Endothelial cell of umbilical vein (primary cell): ENCODE measurements around the gene CBFA2T3. TPM values are rescaled to one million over a fixed set of nuclear protein-coding genes. Genes with fewer than 3 reads are reported as not detected.

Experiments
- BruUV-seq: library from RNA; stranded (reverse); fragments of 400-500 nt; replicated peaks from 2 replicates; lab custom pipeline; 2021; lab: Mats Ljungman, UMichigan
- CTCF ChIA-PET: fragments of 300-600, 350-600 bp; sonication (Branson Sonifier 250); formaldehyde crosslinking; loops from one replicate; lab custom pipeline; 2021; ENCODE audit warnings: antibody characterized with exemption, inconsistent platforms; lab: Charles Lee
- POLR2A ChIA-PET: fragments of 300-600, 350-600 bp; sonication (Branson Sonifier 250); formaldehyde crosslinking; loops from one replicate; lab custom pipeline; 2021; ENCODE audit warnings: antibody characterized with exemption, inconsistent platforms; lab: Charles Lee
- DNase-seq: peaks from one replicate; pipeline ENCODE4 v3.0.0-alpha.2; 2011; ENCODE audit warnings: low read depth, low spot score
- FAIRE-seq: peaks from 2 replicates; lab custom pipeline; 2011; peaks lifted over from hg19 to GRCh38; lab: Jason Lieb, UNC
- H2AFZ ChIP-seq: 2 replicates; pipeline ENCODE4 v1.6.0; 2012; ENCODE audit warnings: low read depth, low read length, control low read depth, inconsistent platforms
- H3K27ac ChIP-seq: 2 replicates; pipeline ENCODE4 v1.5.1; 2011; ENCODE audit warnings: low read depth, mild to moderate bottlenecking, control low read depth, low read length, moderate library complexity; ENCODE audit not compliant: insufficient read depth
- H3K27me3 ChIP-seq, 2 experiments: 2 replicates each; pipeline versions ENCODE4 v1.6.0 to v1.6.1; 2011; ENCODE audit warnings: low read length in 2 of 2, mixed read lengths in 1 of 2; ENCODE audit not compliant: control insufficient read depth in 2 of 2, insufficient read depth in 2 of 2
- H3K36me3 ChIP-seq, 2 experiments: 2 replicates in 1 of 2; 3 replicates in 1 of 2; pipeline ENCODE4 v1.5.1; 2011; ENCODE audit warnings: low read length in 2 of 2, mild to moderate bottlenecking in 1 of 2, moderate library complexity in 1 of 2; ENCODE audit not compliant: control insufficient read depth in 2 of 2, insufficient read depth in 2 of 2; ENCODE audit errors: extremely low read depth in 1 of 2
- H3K4me1 ChIP-seq: 3 replicates; pipeline ENCODE4 v1.5.1; 2011; ENCODE audit warnings: mild to moderate bottlenecking, low read length; ENCODE audit not compliant: control insufficient read depth, insufficient read depth; ENCODE audit errors: extremely low read depth
- H3K4me2 ChIP-seq: 2 replicates; pipeline ENCODE4 v1.6.1; 2011; ENCODE audit warnings: low read length, control low read depth, mixed read lengths; ENCODE audit not compliant: insufficient read depth
- H3K4me3 ChIP-seq, 3 experiments: fragments of 200-600 bp in 1 of 3; sonication (generic), shearing (Covaris generic) in 1 of 3; replicated peaks in 1 of 3; 2 replicates each; pipeline ENCODE4 v1.5.1; 2011 to 2016; ENCODE audit warnings: control low read depth in 3 of 3, low read length in 3 of 3, mild to moderate bottlenecking in 2 of 3, inconsistent platforms in 1 of 3, low read depth in 1 of 3, moderate library complexity in 1 of 3; ENCODE audit not compliant: insufficient read depth in 1 of 3
- H3K79me2 ChIP-seq: 2 replicates; pipeline ENCODE4 v1.6.0; 2012; ENCODE audit warnings: low read length, inconsistent platforms; ENCODE audit not compliant: control insufficient read depth, insufficient read depth
- H3K9ac ChIP-seq: replicated peaks from 2 replicates; pipeline ENCODE3; 2011; ENCODE audit warnings: low read length, control low read depth; ENCODE audit not compliant: insufficient read depth; ENCODE audit errors: extremely low read depth
- H3K9me1 ChIP-seq: replicated peaks from 3 replicates; pipeline ENCODE4 v1.6.0; 2011; ENCODE audit warnings: mild to moderate bottlenecking, low read length; ENCODE audit not compliant: control insufficient read depth, insufficient read depth; ENCODE audit errors: extremely low read depth
- H3K9me3 ChIP-seq: replicated peaks from 2 replicates; pipeline ENCODE4 v1.5.1; 2012; ENCODE audit warnings: low read length, inconsistent platforms; ENCODE audit not compliant: control insufficient read depth, insufficient read depth
- H4K20me1 ChIP-seq: replicated peaks from 2 replicates; pipeline ENCODE3; 2011; ENCODE audit warnings: mild to moderate bottlenecking, low read length; ENCODE audit not compliant: control insufficient read depth, insufficient read depth; ENCODE audit errors: extremely low read depth
- EZH2 ChIP-seq: IDR thresholded peaks from 2 replicates; pipeline ENCODE4 v1.6.1; 2012; ENCODE audit warnings: borderline replicate concordance, low read depth, mild to moderate bottlenecking, moderate library complexity, low read length, inconsistent platforms; ENCODE audit not compliant: severe bottlenecking
- GATA2 ChIP-seq: IDR thresholded peaks from 2 replicates; pipeline ENCODE4 v1.7.0; 2011; ENCODE audit warnings: low read depth, mild to moderate bottlenecking, moderate library complexity, mixed read lengths, low read length; ENCODE audit not compliant: insufficient read length, insufficient read depth
- JUN ChIP-seq: IDR thresholded peaks from 2 replicates; pipeline ENCODE4 v1.6.1; 2011; ENCODE audit warnings: borderline replicate concordance, low read depth; ENCODE audit not compliant: insufficient read length, insufficient read depth
- MYC ChIP-seq: IDR thresholded peaks from one replicate; pipeline ENCODE4 v1.6.1; 2011; ENCODE audit warnings: mild to moderate bottlenecking, low read depth, low read length
- POLR2A ChIP-seq: IDR thresholded peaks from 2 replicates; pipeline ENCODE4 v1.6.1; 2012; ENCODE audit warnings: low read depth, mild to moderate bottlenecking, control low read depth, low read length
- POLR2AphosphoS5 ChIP-seq: IDR thresholded peaks from 2 replicates; pipeline ENCODE4 v1.6.1; 2012; ENCODE audit warnings: low read depth, mild to moderate bottlenecking, control low read depth, low read length, moderate library complexity; ENCODE audit not compliant: insufficient read depth
- dilution Hi-C: fragments of 300-500 bp; cut with MboI; formaldehyde crosslinking; loops from one replicate; pipeline ENCODE4 v1.15.0; 2019; ENCODE audit warnings: low sequenced_read_pairs; ENCODE audit not compliant: extremely low pct_ligation_motif_present
- intact Hi-C: fragments of 100-400 bp; cut with micrococcal nuclease; formaldehyde crosslinking; loops from one replicate; pipeline ENCODE4 v1.10.0; 2022
- polyA plus RNA-seq, 4 experiments: library from polyadenylated mRNA; depleted of rRNA in 3 of 4; stranded (reverse) in 3 of 4; unstranded in 1 of 4; fragments of >200 nt; gene quantifications; 2 replicates each; pipeline versions ENCODE4 v1.2.1 to v1.2.3, GENCODE V29; 2011 to 2012; ENCODE audit warnings: missing spikeins in 1 of 4
- total RNA-seq: library from RNA; stranded (reverse); gene quantifications from 2 replicates; pipeline ENCODE4 v1.2.3, GENCODE V29; 2021
- TF ChIP-seq, protein P1 (sequence below), 2 donors: IDR thresholded peaks; 1 replicate in 1 of 2; 2 replicates in 1 of 2; pipeline ENCODE4 v1.5.1; 2011; ENCODE audit warnings: low read length in 2 of 2, mild to moderate bottlenecking in 2 of 2, moderate library complexity in 2 of 2, control low read depth in 1 of 2, inconsistent platforms in 1 of 2, low read depth in 1 of 2; ENCODE audit not compliant: insufficient read depth in 1 of 2; ENCODE audit errors: extremely low read depth in 1 of 2

CBFA2T3 gene
- total and polyA plus RNA-seq, 2 donors (not counting 3 experiments of a cell fraction or from before 2014, with no cell fraction given): not detected

DNA sequence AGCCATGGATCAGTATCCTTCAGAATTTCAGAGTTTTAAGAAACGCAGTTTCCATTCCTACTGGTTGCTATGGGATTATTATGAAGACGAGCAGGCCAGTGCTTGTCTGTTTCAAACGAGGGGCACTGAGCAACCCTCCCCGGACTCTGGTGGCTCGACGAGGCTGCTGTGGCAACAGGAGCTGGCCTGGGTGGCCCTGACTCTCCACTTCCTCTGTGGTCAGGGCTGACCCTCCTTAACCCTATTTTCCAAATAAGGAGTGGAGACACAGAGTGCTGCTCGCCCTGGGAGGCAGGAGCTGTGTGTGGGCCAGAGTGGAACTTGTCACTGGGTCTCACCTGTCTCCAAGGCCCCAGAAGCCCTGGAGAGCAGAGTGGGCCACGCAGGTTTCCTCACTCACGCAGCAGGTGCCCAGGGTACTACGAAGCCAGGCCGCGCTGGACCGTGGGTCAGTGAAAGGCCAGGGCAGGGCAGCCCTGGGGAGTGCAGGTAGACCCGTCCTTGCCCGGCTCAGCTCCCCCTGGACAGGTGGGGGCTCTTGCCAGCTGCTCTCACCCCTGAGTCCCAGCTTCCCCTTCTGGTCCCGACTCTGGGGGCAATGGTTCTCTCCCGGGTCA is 123.6 kb downstream of the CBFA2T3 start:
- no peak overlapping the region for H3K9ac ChIP-seq
- H3K9me1 ChIP-seq: no peaks in the 10 kb centered on the region
- no peak overlapping the region for H2AFZ ChIP-seq
- CTCF ChIA-PET: interaction anchor here (0.7 to 1.9 kb wide), 2 partner anchors 41 to 116 kb away, joined by 3 to 7 read pairs; no protein-coding TSS in a partner anchor
- no TSS peak for BruUV-seq
- H3K36me3 ChIP-seq: peaks cover 0 to 3% of the 10 kb centered on the region in 2 experiments
- H3K27ac ChIP-seq: no peak overlapping the region
- FAIRE-seq (no peak), DNase-seq (no peak)
- peaks cover 4% of the 10 kb centered on the region for H3K79me2 ChIP-seq
- no peaks in the 10 kb centered on the region for H3K9me3 ChIP-seq
- POLR2A ChIA-PET: no interaction called here
- dilution Hi-C loops: no loop called here
- intact Hi-C loops: no loop called here
- TF ChIP-seq, protein P1, sequence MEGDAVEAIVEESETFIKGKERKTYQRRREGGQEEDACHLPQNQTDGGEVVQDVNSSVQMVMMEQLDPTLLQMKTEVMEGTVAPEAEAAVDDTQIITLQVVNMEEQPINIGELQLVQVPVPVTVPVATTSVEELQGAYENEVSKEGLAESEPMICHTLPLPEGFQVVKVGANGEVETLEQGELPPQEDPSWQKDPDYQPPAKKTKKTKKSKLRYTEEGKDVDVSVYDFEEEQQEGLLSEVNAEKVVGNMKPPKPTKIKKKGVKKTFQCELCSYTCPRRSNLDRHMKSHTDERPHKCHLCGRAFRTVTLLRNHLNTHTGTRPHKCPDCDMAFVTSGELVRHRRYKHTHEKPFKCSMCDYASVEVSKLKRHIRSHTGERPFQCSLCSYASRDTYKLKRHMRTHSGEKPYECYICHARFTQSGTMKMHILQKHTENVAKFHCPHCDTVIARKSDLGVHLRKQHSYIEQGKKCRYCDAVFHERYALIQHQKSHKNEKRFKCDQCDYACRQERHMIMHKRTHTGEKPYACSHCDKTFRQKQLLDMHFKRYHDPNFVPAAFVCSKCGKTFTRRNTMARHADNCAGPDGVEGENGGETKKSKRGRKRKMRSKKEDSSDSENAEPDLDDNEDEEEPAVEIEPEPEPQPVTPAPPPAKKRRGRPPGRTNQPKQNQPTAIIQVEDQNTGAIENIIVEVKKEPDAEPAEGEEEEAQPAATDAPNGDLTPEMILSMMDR (IDR thresholded peaks at IDR 0.05; ENCODE audit: extremely low read depth in 1 of 2, insufficient read depth in 1 of 2, low read depth in 1 of 2, low read length in 2 of 2): no peak
- no peak for TF ChIP-seq EZH2
- TF ChIP-seq JUN: no peak
- no peak for TF ChIP-seq MYC
- no peak for TF ChIP-seq POLR2AphosphoS5
- TF ChIP-seq POLR2A: no peak
- TF ChIP-seq GATA2: no peak
- H3K4me2 ChIP-seq: no peak overlapping the region
- no peaks in the 10 kb centered on the region for H3K27me3 ChIP-seq
- H4K20me1 ChIP-seq: no peaks in the 10 kb centered on the region
- no peak overlapping the region for H3K4me3 ChIP-seq
- H3K4me1 ChIP-seq: peaks cover 4% of the 10 kb centered on the region
